Activated CD8-positive, alpha-beta memory T cell treated with anti-CD3 and anti-CD28 coated beads, Interleukin-2, amount 50 U/mL, for 24 hours (primary cell): ENCODE measurements around the gene AVPR1B.

ENCODE experiments used
- DNase-seq: peaks from one replicate; pipeline ENCODE4 v3.0.0-alpha.2; 2020; ENCODE audit errors: extremely low read depth

Gene AVPR1B, protein sequence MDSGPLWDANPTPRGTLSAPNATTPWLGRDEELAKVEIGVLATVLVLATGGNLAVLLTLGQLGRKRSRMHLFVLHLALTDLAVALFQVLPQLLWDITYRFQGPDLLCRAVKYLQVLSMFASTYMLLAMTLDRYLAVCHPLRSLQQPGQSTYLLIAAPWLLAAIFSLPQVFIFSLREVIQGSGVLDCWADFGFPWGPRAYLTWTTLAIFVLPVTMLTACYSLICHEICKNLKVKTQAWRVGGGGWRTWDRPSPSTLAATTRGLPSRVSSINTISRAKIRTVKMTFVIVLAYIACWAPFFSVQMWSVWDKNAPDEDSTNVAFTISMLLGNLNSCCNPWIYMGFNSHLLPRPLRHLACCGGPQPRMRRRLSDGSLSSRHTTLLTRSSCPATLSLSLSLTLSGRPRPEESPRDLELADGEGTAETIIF

GRCh38 chr1:206117151-206117948 is at the start of gene AVPR1B:
AVPR1B (minus strand) TSS chr1:206117388; CDS start chr1:206116890, 498 bp downstream.
- no peak for DNase-seq

- no peak for DNase-seq
Observed at GRCh38 chr1:206145771-206146290, 28.6 kb upstream of the AVPR1B start.

- no peak for DNase-seq
Observed at GRCh38 chr1:206144605-206145004, 27.4 kb upstream of the AVPR1B start.

GRCh38 chr1:206143537-206144172 is 26.5 kb upstream of the AVPR1B start:
- DNase-seq = no peak

GRCh38 chr1:206142770-206143169 is 25.6 kb upstream of the AVPR1B start:
- no peak for DNase-seq

GRCh38 chr1:206142011-206142410 is 24.8 kb upstream of the AVPR1B start:
- DNase-seq = no peak

DNA sequence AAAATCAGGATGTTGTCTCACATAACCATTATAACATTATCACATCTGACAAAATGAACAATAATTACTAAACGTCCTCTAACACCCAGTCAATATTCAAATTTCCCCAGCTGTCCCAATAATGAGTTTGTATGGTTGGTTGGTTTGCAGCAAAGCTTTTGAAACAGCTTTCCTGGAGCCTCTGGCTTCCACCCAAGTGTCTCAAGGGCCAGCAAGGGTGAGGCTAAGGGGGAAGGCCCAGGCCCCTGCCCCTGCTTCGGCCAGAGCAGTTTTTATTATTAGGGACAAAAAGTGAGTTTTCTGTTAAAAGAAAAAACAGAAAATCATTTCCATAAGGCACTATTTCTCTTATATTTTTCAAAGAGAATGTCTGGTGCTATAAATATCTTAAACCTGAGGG is 19.1 kb upstream of the AVPR1B start:
- no peak for DNase-seq

- no peak for DNase-seq
Observed at GRCh38 chr1:206135248-206135647, 18.1 kb upstream of the AVPR1B start.

DNA sequence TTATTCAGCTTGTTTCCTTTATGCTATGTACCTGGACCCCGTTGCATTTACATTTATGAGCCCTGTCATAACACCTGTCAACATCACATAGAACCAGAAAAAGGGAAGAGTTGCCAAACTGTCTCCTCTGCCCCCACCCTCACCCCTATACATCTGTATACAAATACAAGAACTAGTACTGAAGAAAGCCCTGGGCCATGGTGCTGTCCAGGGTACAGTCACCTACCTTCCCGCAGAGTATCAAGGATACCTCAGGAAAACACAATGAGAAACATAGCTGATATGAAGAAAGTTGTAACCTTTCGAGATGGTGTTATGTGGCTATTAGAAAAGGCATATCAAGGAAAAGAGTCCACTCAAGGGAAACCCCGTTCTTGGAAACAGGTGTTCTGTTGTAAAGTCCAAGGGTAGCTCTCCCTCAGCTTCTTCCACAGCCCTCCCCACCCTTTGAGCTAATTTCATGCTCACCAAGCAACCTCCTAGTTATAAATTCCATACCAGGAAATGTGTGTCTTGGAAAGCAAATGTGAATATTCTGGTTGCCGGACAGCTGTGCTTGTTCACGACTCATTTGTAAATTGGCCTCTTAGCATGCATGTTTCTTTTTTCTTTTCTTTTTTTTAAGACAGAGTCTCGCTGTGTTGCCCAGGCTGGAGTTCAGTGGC is 16.7 kb upstream of the AVPR1B start:
- DNase-seq = no peak

GRCh38 chr1:206131037-206131436 is 13.8 kb upstream of the AVPR1B start:
- no peak for DNase-seq

GRCh38 chr1:206128196-206128595 is 11.0 kb upstream of the AVPR1B start:
- DNase-seq = no peak

DNA sequence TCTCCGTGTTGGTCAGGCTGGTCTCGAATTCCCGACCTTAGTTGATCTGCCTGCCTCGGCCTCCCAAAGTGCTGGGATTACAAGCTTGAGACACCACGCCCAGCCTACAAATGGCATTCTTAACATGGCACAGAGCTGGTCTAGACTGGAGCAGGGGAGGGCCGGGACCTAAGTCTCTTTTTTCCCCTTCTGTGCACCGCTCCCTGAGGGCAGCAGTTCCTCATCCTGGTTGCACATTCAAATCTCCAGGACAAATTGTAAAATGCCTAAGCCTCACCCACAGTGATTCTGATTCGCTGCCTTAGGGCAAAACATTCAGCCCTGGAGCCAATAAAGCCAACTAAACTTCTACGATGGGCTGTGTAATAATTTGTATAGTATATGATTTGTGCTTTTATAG is 10.1 kb upstream of the AVPR1B start:
- no peak for DNase-seq

GRCh38 chr1:206125346-206125745 is 8.2 kb upstream of the AVPR1B start:
- DNase-seq = no peak

- DNase-seq = no peak
Observed at GRCh38 chr1:206122686-206123085, 5.5 kb upstream of the AVPR1B start.

DNA sequence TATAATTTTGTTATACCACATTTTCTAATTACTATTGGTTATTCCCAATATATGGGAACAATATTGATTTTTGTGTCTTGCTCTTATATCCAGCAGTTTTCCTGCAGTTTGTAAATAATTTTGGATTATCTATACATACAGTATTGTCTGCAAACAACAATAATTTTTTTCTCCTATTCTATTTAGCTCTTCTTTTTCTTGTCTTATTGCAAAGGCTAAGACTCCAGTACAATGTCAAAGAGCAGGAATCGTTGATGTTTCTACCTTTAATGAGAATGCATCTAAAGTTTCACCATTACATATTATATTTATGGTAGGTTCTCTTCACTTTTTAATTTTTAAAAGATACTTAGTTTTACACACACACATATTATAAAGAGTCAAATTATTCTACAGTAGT is 4.1 kb upstream of the AVPR1B start:
- DNase-seq = no peak

- no peak for DNase-seq
Observed at GRCh38 chr1:206120406-206120805, 3.2 kb upstream of the AVPR1B start.

GRCh38 chr1:206116873-206117150 is 376 bp downstream of the AVPR1B start:
- no peak for DNase-seq

- no peak for DNase-seq
Observed at GRCh38 chr1:206116191-206116872, 856 bp downstream of the AVPR1B start.

DNA sequence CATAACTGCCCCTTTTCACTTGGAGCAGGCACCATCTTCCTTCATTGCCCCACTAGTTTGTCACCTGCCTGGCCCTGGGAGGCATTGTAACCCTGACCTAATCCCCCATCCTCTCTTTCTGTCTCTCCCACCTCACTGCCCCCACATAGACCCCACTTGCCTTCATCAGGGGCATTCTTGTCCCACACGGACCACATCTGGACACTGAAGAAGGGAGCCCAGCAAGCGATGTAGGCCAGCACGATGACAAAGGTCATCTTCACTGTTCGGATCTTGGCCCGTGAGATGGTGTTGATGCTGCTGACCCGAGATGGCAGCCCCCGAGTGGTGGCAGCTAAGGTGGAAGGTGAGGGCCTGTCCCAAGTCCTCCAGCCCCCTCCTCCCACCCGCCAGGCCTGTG is 1.4 kb downstream of the AVPR1B start:
- DNase-seq = no peak

GRCh38 chr1:206114692-206115640 is 2.2 kb downstream of the AVPR1B start:
- DNase-seq = no peak
